CD4-positive, alpha-beta T cell (primary cell): ENCODE data around the gene ACVR1B. TPM values are rescaled to one million over a fixed set of nuclear protein-coding genes. Genes with fewer than 3 reads are reported as not detected.
A peak's percentile ranks its signal among the peaks of the same experiment; 100 is the strongest.

Source experiments
- ATAC-seq: fragments of 200-7000 bp; cut with Tn5 transposase; one replicate; pipeline ENCODE4 v1.10.0; 2022; ENCODE audit warnings: mild to moderate bottlenecking; ENCODE audit not compliant: poor library complexity
- CTCF ChIA-PET: fragments of 350-600 bp; sonication (Branson Sonifier 250); formaldehyde crosslinking; loops from one replicate; lab custom pipeline; 2021; ENCODE audit warnings: antibody characterized with exemption, inconsistent platforms; lab: Charles Lee
- POLR2A ChIA-PET: fragments of 350-600 bp; sonication (Branson Sonifier 250); formaldehyde crosslinking; loops from one replicate; lab custom pipeline; 2021; ENCODE audit warnings: antibody characterized with exemption, inconsistent platforms; lab: Charles Lee
- DNase-seq, 14 experiments: peaks; one replicate each; pipeline ENCODE4 v3.0.0-alpha.2; 2013 to 2020; ENCODE audit warnings: mixed read lengths in 2 of 14
- H3K27ac ChIP-seq, 2 donors: one replicate each; pipeline versions ENCODE4 v1.5.1 to v1.7.0; 2013; ENCODE audit warnings: low read length in 2 of 2, low read depth in 1 of 2, mild to moderate bottlenecking in 1 of 2
- H3K27me3 ChIP-seq, 2 experiments: 1 replicate in 1 of 2; 2 replicates in 1 of 2; pipeline versions ENCODE4 v1.6.1 to v1.7.0; 2013; ENCODE audit warnings: low read length in 2 of 2, control low read depth in 1 of 2, mild to moderate bottlenecking in 1 of 2, moderate library complexity in 1 of 2; ENCODE audit not compliant: insufficient read depth in 2 of 2, control insufficient read depth in 1 of 2
- H3K36me3 ChIP-seq: one replicate; pipeline ENCODE4 v1.6.1; 2013; ENCODE audit warnings: low read length, control low read depth; ENCODE audit not compliant: insufficient read depth
- H3K4me1 ChIP-seq: one replicate; pipeline ENCODE4 v1.6.1; 2013; ENCODE audit warnings: low read length, control low read depth; ENCODE audit not compliant: insufficient read depth
- H3K4me3 ChIP-seq: one replicate; pipeline ENCODE4 v1.5.1; 2013; ENCODE audit warnings: mild to moderate bottlenecking, low read length, moderate library complexity
- H3K9me3 ChIP-seq, 2 experiments: 1 replicate in 1 of 2; 2 replicates in 1 of 2; pipeline versions ENCODE4 v1.6.1 to v1.7.0; 2013; ENCODE audit warnings: low read length in 2 of 2, mild to moderate bottlenecking in 2 of 2, control low read depth in 1 of 2, moderate library complexity in 1 of 2; ENCODE audit not compliant: control insufficient read depth in 1 of 2, insufficient read depth in 1 of 2
- H3K27ac Mint-ChIP-seq: one replicate; pipeline ENCODE4 v1.8.0; 2020; ENCODE audit warnings: mixed read lengths
- H3K27me3 Mint-ChIP-seq: one replicate; pipeline ENCODE4 v1.8.0; 2021; ENCODE audit warnings: mixed read lengths
- H3K36me3 Mint-ChIP-seq: one replicate; pipeline ENCODE4 v1.8.0; 2021; ENCODE audit warnings: low read depth, mixed read lengths
- H3K4me1 Mint-ChIP-seq: one replicate; pipeline ENCODE4 v1.8.0; 2021; ENCODE audit warnings: low read depth, mixed read lengths
- H3K4me3 Mint-ChIP-seq: one replicate; pipeline ENCODE4 v1.8.0; 2020; ENCODE audit warnings: mild to moderate bottlenecking, mixed read lengths
- H3K9me3 Mint-ChIP-seq: one replicate; pipeline ENCODE4 v1.8.0; 2020; ENCODE audit warnings: mixed read lengths
- CTCF ChIP-seq: fragments of 200-600 bp; IDR thresholded peaks from one replicate; pipeline ENCODE4 v1.8.0; 2022; ENCODE audit warnings: antibody characterized with exemption, mild to moderate bottlenecking
- intact Hi-C, 2 experiments: fragments of 100-400 bp; cut with DNase I in 1 of 2; cut with micrococcal nuclease in 1 of 2; formaldehyde crosslinking; loops; one replicate each; pipeline versions ENCODE4 v1.15.1 to v1.9.0; 2023 to 2025; cut with DNase I, micrococcal nuclease
- total RNA-seq, 174 experiments: library from RNA in 2 of 174; stranded (reverse) in 2 of 174; gene quantifications; one replicate each; pipeline ENCODE4 v1.2.3 and lab custom pipeline; 2021 to 2026

Gene ACVR1B
- total RNA-seq, 2 experiments from 2014 or later, result 14.2 to 14.5 TPM

- no peak overlapping the region for H3K27ac ChIP-seq
- ChIA-PET POLR2A (interaction anchor here (2.7 kb wide), 1 partner anchor 34 kb away, joined by 10 read pairs; no protein-coding TSS in a partner anchor), CTCF (interaction anchor here (2.2 to 5.4 kb wide), 4 partner anchors 42 to 95 kb away, joined by 15 to 149 read pairs (median 60); partner anchors contain the start of genes ATG101 and SMIM41)
- TF ChIP-seq CTCF, result no peak
- H3K36me3 ChIP-seq, result no peaks in the 10 kb centered on the region
- H3K9me3 ChIP-seq, result no peaks in the 10 kb centered on the region
- no peak overlapping the region for H3K27ac Mint-ChIP-seq
- H3K4me1 ChIP-seq, result peaks cover 38% of the 10 kb centered on the region
- intact Hi-C loops, result loop anchor here in 1 of 2 experiments (10.0 kb wide), 1 partner anchor 978 kb away; the partner anchor contains the start of gene EIF4B
- peaks cover 28% of the 10 kb centered on the region for H3K4me1 Mint-ChIP-seq
- H3K27me3 Mint-ChIP-seq, result no peaks in the 10 kb centered on the region
- no peaks in the 10 kb centered on the region for H3K27me3 ChIP-seq
- no peaks in the 10 kb centered on the region for H3K9me3 Mint-ChIP-seq
- H3K4me3 Mint-ChIP-seq, result no peak overlapping the region
- DNase-seq, result no peak
- H3K4me3 ChIP-seq, result no peak overlapping the region
- H3K36me3 Mint-ChIP-seq, result no peaks in the 10 kb centered on the region
- no peak for ATAC-seq
Observed at GRCh38 chr12:52027085-52027843, 75.8 kb downstream of the ACVR1B start.

DNA sequence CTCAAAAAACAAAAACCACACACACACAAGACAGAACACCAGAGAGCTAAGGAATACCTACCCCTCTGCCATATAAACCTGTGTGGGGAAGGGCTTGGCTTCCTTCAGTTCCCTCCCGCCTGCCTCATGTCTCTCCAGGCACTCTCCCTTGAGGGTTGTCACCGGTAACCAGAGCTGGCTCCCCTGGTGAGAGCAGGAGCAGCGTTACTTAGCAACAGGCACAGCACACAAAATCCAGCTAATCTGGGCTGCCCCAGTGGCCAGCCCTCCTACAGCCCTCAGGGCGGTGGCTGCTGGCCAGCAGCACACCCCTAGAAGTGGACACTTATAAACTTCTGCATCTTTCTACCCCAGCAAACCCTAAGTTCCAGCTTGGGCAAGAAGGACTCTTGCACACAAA is 78.2 kb downstream of the ACVR1B start:
- no peaks in the 10 kb centered on the region for H3K9me3 ChIP-seq
- TF ChIP-seq CTCF, result no peak
- no peak for ATAC-seq
- intact Hi-C loops, result loop anchor here in 1 of 2 experiments (10.0 kb wide), 1 partner anchor 975 kb away; the partner anchor contains the start of gene EIF4B
- no peaks in the 10 kb centered on the region for H3K36me3 ChIP-seq
- Mint-ChIP-seq H3K27ac (no peak overlapping the region), H3K36me3 (no peaks in the 10 kb centered on the region), H3K27me3 (no peaks in the 10 kb centered on the region), H3K9me3 (no peaks in the 10 kb centered on the region), H3K4me3 (no peak overlapping the region), H3K4me1 (peaks cover 38% of the 10 kb centered on the region)
- H3K27me3 ChIP-seq, result no peaks in the 10 kb centered on the region
- peaks cover 35% of the 10 kb centered on the region for H3K4me1 ChIP-seq
- no peak overlapping the region for H3K27ac ChIP-seq
- ChIA-PET CTCF (interaction anchor here (1.0 to 1.7 kb wide), 4 partner anchors 12 to 53 kb away, joined by 3 to 7 read pairs (median 4); partner anchors contain the start of gene ATG101), POLR2A (interaction anchor here (5.0 kb wide), 1 partner anchor 41 kb away, joined by 37 read pairs; the partner anchor contains the start of gene ATG101)
- no peak for DNase-seq
- H3K4me3 ChIP-seq, result no peak overlapping the region

- intact Hi-C loops, result loop anchor here in 1 of 2 experiments (2.0 kb wide), 1 partner anchor 38 kb away; no protein-coding TSS in a partner anchor
- peak overlapping the region; percentile 86 for H3K27ac Mint-ChIP-seq
- H3K4me1 ChIP-seq, result peaks cover 34% of the 10 kb centered on the region
- H3K9me3 Mint-ChIP-seq, result no peaks in the 10 kb centered on the region
- ChIA-PET CTCF (interaction anchor here (1.2 to 9.8 kb wide), 6 partner anchors 9 to 84 kb away, joined by 5 to 89 read pairs (median 8); partner anchors contain the start of genes ATG101, NR4A1 and TAMALIN), POLR2A (interaction anchor here (1.0 to 5.0 kb wide), 8 partner anchors 9 to 212 kb away, joined by 3 to 37 read pairs (median 7); partner anchors contain the start of genes ATG101, NR4A1 and TAMALIN)
- H3K36me3 Mint-ChIP-seq, result no peaks in the 10 kb centered on the region
- H3K27ac ChIP-seq, result peak overlapping the region; percentile 43 to 57
- ATAC-seq (peak; percentile 3), DNase-seq (peak in 1 of 14 experiments; percentile 44)
- no peak for TF ChIP-seq CTCF
- no peaks in the 10 kb centered on the region for H3K36me3 ChIP-seq
- H3K9me3 ChIP-seq, result no peaks in the 10 kb centered on the region
- no peaks in the 10 kb centered on the region for H3K27me3 Mint-ChIP-seq
- H3K27me3 ChIP-seq, result no peaks in the 10 kb centered on the region
- H3K4me3 ChIP-seq, result peak overlapping the region; percentile 56
- peaks cover 33% of the 10 kb centered on the region for H3K4me1 Mint-ChIP-seq
- H3K4me3 Mint-ChIP-seq, result peak overlapping the region; percentile 80
Observed at GRCh38 chr12:52032446-52032803, 80.9 kb downstream of the ACVR1B start.
